Heart right ventricle (tissue), 16 donors: ENCODE data around the gene FOXO3. TPM values are rescaled to one million over a fixed set of nuclear protein-coding genes. Genes with fewer than 3 reads are reported as not detected.

Source experiments
- ATAC-seq, 8 donors: fragments of 200-7000 bp; cut with Tn5 transposase; one replicate each; pipeline ENCODE4 v1.9.1; 2020; ENCODE audit warnings: mild to moderate bottlenecking in 8 of 8, moderate library complexity in 8 of 8, moderate number of reproducible peaks in 1 of 8
- DNase-seq, 2 donors: peaks; one replicate each; pipeline ENCODE4 v3.0.0-alpha.2; 2020
- H3K27ac ChIP-seq, 10 donors: fragments of 200-600 bp; sonication (generic) in 2 of 10; one replicate each; pipeline versions ENCODE4 v1.5.0 to v1.8.0; 2020 to 2022; ENCODE audit warnings: mild to moderate bottlenecking in 3 of 10
- H3K27me3 ChIP-seq, 7 donors: fragments of 200-600 bp; one replicate each; pipeline ENCODE4 v1.8.0; 2021 to 2022; ENCODE audit warnings: mild to moderate bottlenecking in 2 of 7
- H3K36me3 ChIP-seq, 9 donors: fragments of 200-600 bp; sonication (generic) in 1 of 9; one replicate each; pipeline versions ENCODE4 v1.5.0 to v1.8.0; 2020 to 2022; ENCODE audit warnings: mild to moderate bottlenecking in 2 of 9
- H3K4me1 ChIP-seq, 9 donors: fragments of 200-600 bp; sonication (generic) in 1 of 9; one replicate each; pipeline versions ENCODE4 v1.5.0 to v1.8.0; 2020 to 2022; ENCODE audit warnings: mild to moderate bottlenecking in 4 of 9
- H3K4me3 ChIP-seq, 10 donors: fragments of 200-600 bp; sonication (generic) in 2 of 10; one replicate each; pipeline versions ENCODE4 v1.5.0 to v1.8.0; 2020 to 2022; ENCODE audit warnings: mild to moderate bottlenecking in 7 of 10, moderate library complexity in 2 of 10
- H3K9me3 ChIP-seq, 11 donors: fragments of 200-600 bp in 10 of 11; sonication (generic) in 2 of 11; one replicate each; pipeline versions ENCODE4 v1.5.0 to v1.8.0; 2013 to 2022; ENCODE audit warnings: mild to moderate bottlenecking in 2 of 11, control low read depth in 1 of 11, moderate library complexity in 1 of 11
- WGBS, 2 donors: extraction: QIAGEN DNeasy Blood & Tissue Kit; methylation state at CpG; one replicate each; pipeline ENCODE4 v1.1.7; 2013; ENCODE audit warnings: inconsistent platforms in 1 of 2; 5-methylcytosine and 5-hydroxymethylcytosine counted together
- intact Hi-C, 10 donors: fragments of 100-400 bp; cut with DNase I; formaldehyde crosslinking; loops; one replicate each; pipeline versions ENCODE4 v1.11.1 to v1.14.2; 2022
- polyA plus RNA-seq, 2 donors: library from polyadenylated mRNA; stranded (reverse); fragments of 200-250 nt; gene quantifications; one replicate each; pipeline ENCODE4 v1.2.3, GENCODE V29; 2013
- total RNA-seq, 10 donors: library from RNA; stranded (reverse); fragmentation: NEBNext Ultra II Directional in 3 of 10; extraction: Animal tissue kit (Norgen Biotek cat#: 25700) in 3 of 10; gene quantifications; one replicate each; pipeline versions ENCODE4 v1.2.1 to v1.2.4, GENCODE V29; 2021 to 2023
- TF ChIP-seq, protein P1 (sequence below), 9 donors: fragments of 200-600 bp; sonication (generic) in 2 of 9; IDR thresholded peaks; one replicate each; pipeline versions ENCODE4 v1.5.0 to v1.8.0; 2021 to 2022; ENCODE audit warnings: antibody characterized with exemption in 9 of 9, mild to moderate bottlenecking in 5 of 9, moderate library complexity in 1 of 9
- donor health status: Arrhythmogenic right ventricular cardiomyopathy.
- donor health status: ischemic (EF 13 %, LVEDD 7.1; RV severe dilation, severe dysfunction).
- donor health status: healthy with polysubstance abuse.
- donor health status: DM: no; HTN: yes; CAD: no.
- donor health status: DM: no; HTN: no; CAD: no.
- donor health status: ischemic (EF 25% LVEDD 6.9; RV normal size, moderate dysfunction).
- donor health status: ischemic (EF 25% LVEDD 5.7; RV mildly dilated, moderate dysfunction).
- donor health status: healthy.
- donor health status: DM: yes; HTN: yes; CAD: no.
- donor health status: Ischemic cardiomyopathy.
- donor health status: ischemic (EF 35%, LVEDD 5.7; RV mildly dilated, moderate dysfunction).
- donor health status: nonischemic (EF 11% LVEDD 7.7; RV severe dilation, severe dysfunction).
- donor health status: DM: yes; HTN: yes; CAD: no.
- donor health status: PGD.
- donor health status: ischemic (EF 29% LVEDD 5.4; RV normal size, mild dysfunction).
- donor health status: nonischemic (EF 23%, LVEDD 6.1; RV moderate dilation, normal function).

FOXO3 gene
- total and polyA plus RNA-seq, 12 donors: 16.8 to 52.6 (median 37.0) TPM

DNA sequence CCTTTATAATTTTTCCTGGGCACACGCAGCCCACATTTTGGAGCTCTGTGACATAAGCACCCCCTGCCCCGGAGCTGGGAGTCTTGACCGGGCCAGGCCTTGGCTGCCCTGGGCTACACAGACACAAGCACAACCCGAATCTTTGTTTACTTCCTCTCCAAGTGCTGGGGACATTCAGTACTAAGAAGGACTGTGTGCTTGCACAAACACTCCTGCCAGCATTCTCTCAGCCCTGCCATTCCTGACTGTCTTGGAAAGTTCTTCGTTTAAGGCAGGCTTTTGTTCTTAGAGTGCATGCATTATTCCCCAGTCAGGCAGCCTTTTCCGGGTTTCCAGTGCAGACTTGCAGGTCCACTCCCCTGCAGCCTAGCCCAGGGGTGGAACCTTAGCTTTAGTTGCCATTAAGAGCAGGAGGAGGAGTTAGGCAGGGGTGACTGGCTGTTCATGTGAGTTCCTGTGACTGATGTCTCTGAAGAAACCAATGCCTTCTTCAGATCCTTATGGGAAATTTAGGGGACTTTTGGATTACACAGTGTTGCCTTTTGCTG lies 28.6 kb downstream of the FOXO3 start:
- Histone ChIP-seq H3K4me1 (peaks cover 71 to 98% (median 96%) of the 10 kb centered on the region in 9 donors), H3K27ac (peak overlapping the region; percentile 8 to 85 (median 74))

DNA sequence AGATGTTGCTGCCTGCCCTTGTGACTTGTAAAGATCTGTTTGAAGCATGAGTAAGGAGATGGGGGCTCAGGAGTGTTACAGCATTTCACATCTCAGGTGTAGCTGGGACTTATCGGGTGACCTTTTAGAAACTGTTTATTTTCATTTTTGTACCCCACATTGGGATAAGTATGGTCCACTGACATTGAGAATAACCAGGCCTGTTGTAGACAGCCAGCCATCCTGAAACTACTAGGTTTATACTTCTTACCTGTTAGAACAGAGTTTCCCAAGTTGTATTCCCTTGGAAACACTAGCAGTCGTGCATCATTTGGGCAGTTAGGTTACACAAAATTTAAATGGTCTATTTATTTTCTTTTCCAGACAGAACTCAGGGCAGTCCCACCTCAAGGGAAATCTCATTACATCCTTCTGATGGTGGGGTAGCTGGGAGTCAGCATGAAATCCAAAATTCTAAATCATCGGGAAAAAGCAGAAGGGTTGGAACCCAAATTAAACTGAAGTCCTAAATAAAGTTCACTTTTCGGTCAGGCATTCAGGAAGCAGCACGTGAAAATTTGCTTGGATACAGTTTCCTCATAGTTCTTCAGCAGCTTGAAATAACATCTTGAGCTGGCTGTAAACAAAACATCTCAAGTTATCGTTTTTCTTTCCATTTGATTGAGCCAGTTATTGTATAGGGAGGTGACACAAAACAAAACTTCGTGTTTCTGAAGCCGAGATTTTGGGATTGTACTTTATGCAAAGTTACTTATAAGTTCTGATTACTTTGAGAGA lies 30.5 kb downstream of the FOXO3 start:
- no peaks in the 10 kb centered on the region for H3K9me3 ChIP-seq
- no peak for ATAC-seq
- H3K27me3 ChIP-seq: no peaks in the 10 kb centered on the region
- no peak for DNase-seq
- peak overlapping the region in 2 of 10 donors; percentile 3 to 8 for H3K4me3 ChIP-seq
- H3K36me3 ChIP-seq: no peaks in the 10 kb centered on the region
- TF ChIP-seq, protein P1, sequence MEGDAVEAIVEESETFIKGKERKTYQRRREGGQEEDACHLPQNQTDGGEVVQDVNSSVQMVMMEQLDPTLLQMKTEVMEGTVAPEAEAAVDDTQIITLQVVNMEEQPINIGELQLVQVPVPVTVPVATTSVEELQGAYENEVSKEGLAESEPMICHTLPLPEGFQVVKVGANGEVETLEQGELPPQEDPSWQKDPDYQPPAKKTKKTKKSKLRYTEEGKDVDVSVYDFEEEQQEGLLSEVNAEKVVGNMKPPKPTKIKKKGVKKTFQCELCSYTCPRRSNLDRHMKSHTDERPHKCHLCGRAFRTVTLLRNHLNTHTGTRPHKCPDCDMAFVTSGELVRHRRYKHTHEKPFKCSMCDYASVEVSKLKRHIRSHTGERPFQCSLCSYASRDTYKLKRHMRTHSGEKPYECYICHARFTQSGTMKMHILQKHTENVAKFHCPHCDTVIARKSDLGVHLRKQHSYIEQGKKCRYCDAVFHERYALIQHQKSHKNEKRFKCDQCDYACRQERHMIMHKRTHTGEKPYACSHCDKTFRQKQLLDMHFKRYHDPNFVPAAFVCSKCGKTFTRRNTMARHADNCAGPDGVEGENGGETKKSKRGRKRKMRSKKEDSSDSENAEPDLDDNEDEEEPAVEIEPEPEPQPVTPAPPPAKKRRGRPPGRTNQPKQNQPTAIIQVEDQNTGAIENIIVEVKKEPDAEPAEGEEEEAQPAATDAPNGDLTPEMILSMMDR (IDR thresholded peaks at IDR 0.05): no peak
- intact Hi-C loops: no loop called here
- peaks cover 67 to 100% (median 100%) of the 10 kb centered on the region in 9 donors for H3K4me1 ChIP-seq
- WGBS, 2 donors: 35 to 52% methylated on average over 8 of the region's 8 CpGs
- peak overlapping the region in 9 of 10 donors; percentile 46 to 85 (median 76) for H3K27ac ChIP-seq

More for the DNA sequence above, 28.6 kb downstream of the FOXO3 start:
- Histone ChIP-seq H3K4me3 (peak overlapping the region in 5 of 10 donors; percentile 4 to 13 (median 5)), H3K27me3 (no peaks in the 10 kb centered on the region), H3K36me3 (no peaks in the 10 kb centered on the region), H3K9me3 (no peaks in the 10 kb centered on the region)
- DNase-seq (peak; percentile 62 to 66), ATAC-seq (peak; percentile 53 to 93 (median 88))
- TF ChIP-seq, protein P1 (IDR thresholded peaks at IDR 0.05): no peak
- 6 to 7% methylated on average over 6 of the region's 6 CpGs for WGBS, 2 donors
- intact Hi-C loops: loop anchor here in 2 of 10 donors (2.0 to 5.0 kb wide), 3 partner anchors 31 to 65 kb away; no protein-coding TSS in a partner anchor

DNA sequence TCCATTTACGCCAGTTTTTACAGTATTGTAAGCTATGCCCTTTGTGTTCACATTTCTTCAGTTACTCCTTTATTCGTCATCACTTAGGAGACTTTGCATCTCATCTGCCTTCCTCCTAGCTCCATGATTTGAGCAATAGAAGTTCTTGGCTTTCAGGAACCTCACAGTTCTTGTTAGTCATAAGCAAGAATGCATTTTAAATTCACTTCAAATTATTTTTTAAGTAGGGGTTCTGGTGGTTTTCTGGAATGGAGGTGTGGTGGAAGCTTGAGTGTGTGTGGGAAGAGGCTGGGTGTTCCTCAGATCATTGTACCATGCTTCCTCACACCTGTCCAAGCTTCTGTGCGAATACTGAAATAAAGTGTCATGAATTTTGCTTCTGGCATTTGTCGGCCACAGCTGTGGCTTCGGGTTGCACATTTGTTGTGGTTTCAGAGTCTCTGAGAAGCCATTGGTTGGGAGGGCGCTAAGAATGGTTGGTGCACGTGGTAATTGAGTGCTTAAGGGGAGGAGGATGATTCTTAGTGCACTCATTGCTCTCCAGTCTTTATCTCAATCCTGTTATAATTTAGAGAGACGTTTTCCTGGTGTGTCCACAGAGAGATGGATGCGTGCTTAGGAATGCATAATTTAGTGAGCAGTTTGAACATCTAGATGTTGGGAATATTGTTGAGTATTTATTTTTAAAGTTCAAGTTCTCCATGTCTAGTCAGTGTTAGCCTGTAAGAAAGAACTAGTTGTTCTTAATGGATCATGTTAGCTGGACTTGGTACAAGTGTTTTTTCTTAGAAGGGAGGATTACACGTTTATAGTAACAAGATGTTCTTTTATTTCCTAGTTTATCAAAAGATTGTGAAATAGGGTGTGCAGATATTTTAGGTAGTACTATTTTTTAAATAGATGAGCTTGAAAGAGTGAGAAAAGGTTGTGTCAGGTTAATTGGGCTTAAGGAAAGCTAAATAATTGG lies 31.9 kb downstream of the FOXO3 start:
- Histone ChIP-seq H3K27me3 (no peaks in the 10 kb centered on the region), H3K4me1 (peaks cover 68 to 100% (median 100%) of the 10 kb centered on the region in 9 donors), H3K36me3 (no peaks in the 10 kb centered on the region), H3K4me3 (no peak overlapping the region), H3K9me3 (no peaks in the 10 kb centered on the region), H3K27ac (peak overlapping the region in 9 of 10 donors; percentile 46 to 85 (median 76))
- DNase-seq (no peak), ATAC-seq (peak; percentile 20 to 59 (median 33))
- TF ChIP-seq, protein P1 (IDR thresholded peaks at IDR 0.05): no peak
- WGBS, 2 donors: 35 to 40% methylated on average over 10 of the region's 10 CpGs
- intact Hi-C loops: loop anchor here in 1 of 10 donors (1.0 kb wide), 1 partner anchor 27 kb away; no protein-coding TSS in a partner anchor

DNA sequence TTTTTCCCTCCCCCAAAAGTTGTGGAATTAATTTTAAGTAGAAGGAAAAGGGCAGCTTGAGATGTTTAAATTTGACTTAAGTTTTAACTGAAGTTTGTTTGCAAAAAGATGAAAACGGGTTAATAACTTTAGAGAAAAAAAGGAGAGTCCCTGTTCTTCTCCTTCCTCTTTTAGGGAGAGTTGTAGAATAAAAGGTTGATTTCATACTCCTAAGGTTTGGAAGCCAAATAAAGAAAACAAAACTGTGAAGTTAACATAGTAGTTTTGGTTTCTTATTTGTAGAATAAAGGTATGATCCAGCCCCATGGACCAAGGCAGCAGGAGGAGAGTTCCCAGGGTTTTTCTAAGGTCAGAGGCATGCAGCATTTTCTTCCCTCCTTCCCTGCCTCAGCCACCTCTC lies 33.4 kb downstream of the FOXO3 start:
- H3K4me1 ChIP-seq: peaks cover 58 to 100% (median 100%) of the 10 kb centered on the region in 9 donors
- ATAC-seq (no peak), DNase-seq (no peak)
- H3K27me3 ChIP-seq: no peaks in the 10 kb centered on the region
- no peaks in the 10 kb centered on the region for H3K9me3 ChIP-seq
- intact Hi-C loops: no loop called here
- no peaks in the 10 kb centered on the region for H3K36me3 ChIP-seq
- H3K4me3 ChIP-seq: no peak overlapping the region
- TF ChIP-seq, protein P1 (IDR thresholded peaks at IDR 0.05): no peak
- peak overlapping the region in 7 of 10 donors; percentile 13 to 84 (median 61) for H3K27ac ChIP-seq
- WGBS, 2 donors: 71 to 72% methylated on average over 1 of the region's 1 CpG
